ENCODE measurements around the gene KCNK5. TPM values are rescaled to one million over a fixed set of nuclear protein-coding genes. Genes with fewer than 3 reads are reported as not detected.

Gene KCNK5
- total and polyA plus RNA-seq, 7 experiments from 2014 or later: 0.20 to 9.6 (median 0.29) TPM; not detected in 3

DNA sequence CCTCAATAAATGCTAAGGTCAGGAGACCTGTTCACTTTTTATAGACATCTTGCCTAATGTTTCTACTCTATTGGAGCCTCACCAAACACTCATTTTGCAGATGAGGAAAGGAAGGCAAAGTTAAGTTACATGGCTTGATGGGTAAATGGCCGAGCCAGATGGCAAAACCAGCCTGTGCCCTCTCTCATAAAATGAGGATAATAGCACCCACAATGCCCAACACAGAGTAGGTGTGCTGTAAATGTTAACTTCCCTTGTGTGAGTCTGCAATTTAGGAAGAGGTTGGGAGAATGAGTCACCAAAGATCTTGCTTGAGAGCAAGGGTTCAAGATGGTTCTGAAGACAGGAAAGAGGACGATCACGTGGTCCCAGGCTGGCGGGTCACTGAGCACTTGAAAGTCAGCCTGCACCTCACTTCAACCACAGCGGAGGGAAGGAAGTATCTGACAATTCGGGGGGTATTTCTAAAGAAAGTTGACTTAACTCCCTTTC lies 3.3 kb downstream of the KCNK5 start:
- H3K4me3 ChIP-seq (ENCODE audit: low read length): peak overlapping the region; percentile 15
- POLR2A ChIA-PET: interaction anchor here (0.7 kb wide), 1 partner anchor 89 kb away, joined by 3 read pairs; no protein-coding TSS in a partner anchor
- no peak overlapping the region for H3K27ac ChIP-seq (ENCODE audit: low read depth, low read length)
- peaks cover 18 to 44% of the 10 kb centered on the region in 2 donors for H3K4me1 ChIP-seq (ENCODE audit: control insufficient read depth in 2 of 2, insufficient read depth in 2 of 2, low read length in 2 of 2)
- intact Hi-C loops (cut with micrococcal nuclease): loop anchor here (5.0 to 10.0 kb wide), 3 partner anchors 114 to 1849 kb away; partner anchors contain the start of genes GLO1 (in 1 of the 2), NFYA (in 1 of the 2) and OARD1 (in 1 of the 2)
- peak overlapping the region in 2 of 9 donors; percentile 12 to 91 for H3K27ac Mint-ChIP-seq
- H3K9me3 Mint-ChIP-seq: peaks cover 0 to 3% (median 0%) of the 10 kb centered on the region in 11 donors
- no peaks in the 10 kb centered on the region for H3K36me3 ChIP-seq (ENCODE audit: control insufficient read depth in 2 of 3, insufficient read depth in 3 of 3, low read length in 3 of 3)
- peaks cover 15 to 80% (median 33%) of the 10 kb centered on the region in 7 donors for H3K4me1 Mint-ChIP-seq
- ATAC-seq: peak; percentile 46
- H3K36me3 Mint-ChIP-seq: peaks cover 0 to 36% (median 0%) of the 10 kb centered on the region in 5 donors
- peak overlapping the region in 7 of 10 donors; percentile 1 to 86 (median 18) for H3K4me3 Mint-ChIP-seq
- no peaks in the 10 kb centered on the region for H3K27me3 ChIP-seq (ENCODE audit: control insufficient read depth in 2 of 2, insufficient read depth in 2 of 2, low read length in 2 of 2)
- H3K27me3 Mint-ChIP-seq: peaks cover 0 to 12% (median 0%) of the 10 kb centered on the region in 5 donors
- CTCF ChIA-PET: no interaction called here
- DNase-seq: peak in 1 of 9 donors; percentile 58
- no peaks in the 10 kb centered on the region for H3K9me3 ChIP-seq (ENCODE audit: control insufficient read depth in 2 of 3, low read length in 3 of 3)

DNA sequence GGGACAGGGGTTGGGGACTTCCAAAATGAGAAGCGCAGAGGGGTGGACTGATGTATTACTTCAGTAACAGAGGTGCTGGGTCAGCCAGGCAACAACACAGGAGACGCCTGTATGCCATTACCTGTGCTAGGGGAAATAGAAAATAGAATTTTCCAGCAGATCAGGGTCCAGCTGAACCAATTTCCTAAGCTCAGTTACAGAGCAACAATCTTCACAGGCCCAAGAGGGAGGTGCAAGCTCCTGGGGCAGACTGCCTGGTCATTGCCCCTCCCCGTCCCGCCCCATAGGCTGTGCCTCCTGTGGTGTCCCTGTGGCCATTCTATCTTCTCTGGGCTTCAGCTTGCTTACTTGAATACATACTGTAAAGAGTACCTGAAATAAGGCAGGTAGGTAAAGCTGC lies 3.7 kb downstream of the KCNK5 start:
- H3K9me3 ChIP-seq (ENCODE audit: control insufficient read depth in 2 of 3, low read length in 3 of 3): no peaks in the 10 kb centered on the region
- H3K4me3 ChIP-seq (ENCODE audit: low read length): no peak overlapping the region
- Mint-ChIP-seq H3K4me3 (peak overlapping the region in 2 of 10 donors; percentile 1 to 86), H3K36me3 (peaks cover 0 to 36% (median 0%) of the 10 kb centered on the region in 5 donors), H3K9me3 (peaks cover 0 to 3% (median 0%) of the 10 kb centered on the region in 11 donors), H3K27ac (peak overlapping the region in 2 of 9 donors; percentile 12 to 91), H3K27me3 (peaks cover 0 to 12% (median 0%) of the 10 kb centered on the region in 5 donors), H3K4me1 (peaks cover 15 to 84% (median 33%) of the 10 kb centered on the region in 7 donors)
- POLR2A ChIA-PET: interaction anchor here (0.7 kb wide), 1 partner anchor 90 kb away, joined by 3 read pairs; no protein-coding TSS in a partner anchor
- H3K27ac ChIP-seq (ENCODE audit: low read depth, low read length): no peak overlapping the region
- no peaks in the 10 kb centered on the region for H3K36me3 ChIP-seq (ENCODE audit: control insufficient read depth in 2 of 3, insufficient read depth in 3 of 3, low read length in 3 of 3)
- CTCF ChIA-PET: no interaction called here
- no peak for DNase-seq
- ATAC-seq: no peak
- no peaks in the 10 kb centered on the region for H3K27me3 ChIP-seq (ENCODE audit: control insufficient read depth in 2 of 2, insufficient read depth in 2 of 2, low read length in 2 of 2)
- intact Hi-C loops (cut with micrococcal nuclease): loop anchor here (5.0 to 10.0 kb wide), 3 partner anchors 113 to 1849 kb away; partner anchors contain the start of genes GLO1 (in 1 of the 2), NFYA (in 1 of the 2) and OARD1 (in 1 of the 2)
- H3K4me1 ChIP-seq (ENCODE audit: control insufficient read depth in 2 of 2, insufficient read depth in 2 of 2, low read length in 2 of 2): peaks cover 18 to 44% of the 10 kb centered on the region in 2 donors

DNA sequence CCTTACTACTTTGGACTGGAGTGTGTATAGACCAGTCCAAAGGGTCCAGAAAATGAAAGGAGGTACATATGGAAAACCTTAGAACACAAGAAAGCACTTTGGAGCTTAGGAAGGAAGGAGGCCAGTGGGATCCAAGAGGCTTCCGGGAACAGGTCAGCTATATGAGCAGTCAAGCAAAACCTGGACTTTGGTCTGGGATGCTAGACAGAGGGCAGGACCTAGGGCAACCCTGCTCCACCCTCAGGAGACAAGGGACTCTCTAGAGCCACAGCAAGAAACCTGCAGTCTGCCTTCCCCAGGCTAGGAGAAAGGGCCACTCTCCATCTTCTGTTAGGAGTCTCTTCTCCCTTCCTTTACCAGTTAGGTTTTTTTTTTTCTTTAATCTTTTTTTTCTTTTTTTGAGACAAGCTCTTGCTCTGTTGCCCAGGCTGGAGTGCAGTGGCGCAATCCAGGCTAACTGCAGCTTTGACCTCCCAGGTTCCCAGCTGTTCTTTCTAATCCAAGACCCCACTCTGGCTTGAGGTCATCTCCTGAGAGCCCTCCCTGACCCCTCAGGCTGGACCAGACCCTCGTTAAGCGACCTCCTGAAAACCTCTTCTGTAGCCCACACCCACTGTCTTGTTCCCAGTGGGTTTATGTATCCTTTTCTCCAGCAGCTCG lies 4.6 kb downstream of the KCNK5 start:
- ChIA-PET CTCF (no interaction called here), POLR2A (no interaction called here)
- Histone ChIP-seq H3K27me3 (ENCODE audit: control insufficient read depth in 2 of 2, insufficient read depth in 2 of 2, low read length in 2 of 2) (no peaks in the 10 kb centered on the region), H3K4me1 (ENCODE audit: control insufficient read depth in 2 of 2, insufficient read depth in 2 of 2, low read length in 2 of 2) (peaks cover 15 to 40% of the 10 kb centered on the region in 2 donors), H3K27ac (ENCODE audit: low read depth, low read length) (no peak overlapping the region), H3K9me3 (ENCODE audit: control insufficient read depth in 2 of 3, low read length in 3 of 3) (no peaks in the 10 kb centered on the region), H3K4me3 (ENCODE audit: low read length) (no peak overlapping the region), H3K36me3 (ENCODE audit: control insufficient read depth in 2 of 3, insufficient read depth in 3 of 3, low read length in 3 of 3) (no peaks in the 10 kb centered on the region)
- Mint-ChIP-seq H3K27ac (peak overlapping the region in 1 of 9 donors; percentile 91), H3K4me3 (peak overlapping the region in 1 of 10 donors; percentile 66), H3K9me3 (peaks cover 0 to 3% (median 0%) of the 10 kb centered on the region in 11 donors), H3K27me3 (peaks cover 0 to 8% (median 0%) of the 10 kb centered on the region in 5 donors), H3K4me1 (peaks cover 9 to 91% (median 27%) of the 10 kb centered on the region in 7 donors), H3K36me3 (peaks cover 0 to 36% (median 0%) of the 10 kb centered on the region in 5 donors)
- ATAC-seq (no peak), DNase-seq (no peak)
- intact Hi-C loops (cut with micrococcal nuclease): loop anchor here (5.0 to 10.0 kb wide), 3 partner anchors 112 to 1850 kb away; partner anchors contain the start of genes GLO1 (in 1 of the 2), NFYA (in 1 of the 2) and OARD1 (in 1 of the 2)

DNA sequence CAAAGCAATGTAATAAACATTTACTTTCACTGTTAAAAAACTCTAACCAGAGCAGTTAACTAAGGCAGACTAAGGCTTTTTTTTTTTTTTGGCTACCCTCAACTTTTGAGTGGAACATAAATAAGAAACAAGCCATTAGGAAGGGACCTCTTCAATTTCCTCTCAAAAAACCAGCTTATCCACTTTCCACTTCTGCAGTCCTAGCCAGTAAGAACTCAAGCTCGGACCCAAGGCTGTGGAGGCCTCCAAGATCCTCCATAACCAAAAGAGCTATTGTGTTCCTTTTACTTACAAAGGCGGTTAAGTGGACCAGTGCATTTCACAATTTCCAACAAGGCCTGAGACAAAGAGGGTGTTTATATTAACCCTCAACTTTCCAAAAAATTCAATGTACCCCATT lies 5.3 kb downstream of the KCNK5 start:
- no peaks in the 10 kb centered on the region for H3K36me3 ChIP-seq (ENCODE audit: control insufficient read depth in 2 of 3, insufficient read depth in 3 of 3, low read length in 3 of 3)
- H3K27me3 Mint-ChIP-seq: peaks cover 0 to 8% (median 0%) of the 10 kb centered on the region in 5 donors
- H3K4me3 Mint-ChIP-seq: peak overlapping the region in 1 of 10 donors; percentile 66
- H3K4me3 ChIP-seq (ENCODE audit: low read length): no peak overlapping the region
- CTCF ChIA-PET: no interaction called here
- peaks cover 0 to 3% (median 0%) of the 10 kb centered on the region in 11 donors for H3K9me3 Mint-ChIP-seq
- no peak overlapping the region for H3K27ac ChIP-seq (ENCODE audit: low read depth, low read length)
- intact Hi-C loops (cut with micrococcal nuclease): loop anchor here in 1 of 2 donors (10.0 kb wide), 1 partner anchor 1851 kb away; the partner anchor contains the start of genes NFYA and OARD1
- H3K4me1 Mint-ChIP-seq: peaks cover 8 to 95% (median 26%) of the 10 kb centered on the region in 7 donors
- H3K36me3 Mint-ChIP-seq: peaks cover 0 to 36% (median 0%) of the 10 kb centered on the region in 5 donors
- H3K4me1 ChIP-seq (ENCODE audit: control insufficient read depth in 2 of 2, insufficient read depth in 2 of 2, low read length in 2 of 2): peaks cover 13 to 38% of the 10 kb centered on the region in 2 donors
- DNase-seq: no peak
- H3K27me3 ChIP-seq (ENCODE audit: control insufficient read depth in 2 of 2, insufficient read depth in 2 of 2, low read length in 2 of 2): no peaks in the 10 kb centered on the region
- POLR2A ChIA-PET: no interaction called here
- no peak for ATAC-seq
- H3K27ac Mint-ChIP-seq: peak overlapping the region in 1 of 9 donors; percentile 91
- no peaks in the 10 kb centered on the region for H3K9me3 ChIP-seq (ENCODE audit: control insufficient read depth in 2 of 3, low read length in 3 of 3)

DNA sequence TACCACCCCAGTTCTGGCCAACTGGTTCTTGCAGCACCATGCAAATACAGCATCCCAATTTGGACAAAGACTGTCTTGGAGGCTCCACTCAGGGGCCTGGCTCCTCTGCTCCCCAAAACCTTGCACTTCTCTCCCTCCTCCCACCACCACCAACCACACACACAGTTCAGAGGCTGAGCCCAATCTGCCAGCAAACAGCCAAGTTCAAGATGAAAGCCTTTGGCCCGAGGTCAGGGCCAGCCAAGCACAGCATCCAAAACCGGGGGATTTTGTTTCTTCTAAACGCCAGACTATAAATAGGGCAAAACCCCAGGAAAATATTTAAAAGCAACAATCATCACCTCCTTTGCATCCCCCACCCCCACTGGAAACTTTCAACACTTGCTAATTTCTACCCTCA lies 5.7 kb downstream of the KCNK5 start:
- Histone ChIP-seq H3K27ac (ENCODE audit: low read depth, low read length) (no peak overlapping the region), H3K4me1 (ENCODE audit: control insufficient read depth in 2 of 2, insufficient read depth in 2 of 2, low read length in 2 of 2) (peaks cover 13 to 35% of the 10 kb centered on the region in 2 donors), H3K36me3 (ENCODE audit: control insufficient read depth in 2 of 3, insufficient read depth in 3 of 3, low read length in 3 of 3) (no peaks in the 10 kb centered on the region), H3K4me3 (ENCODE audit: low read length) (no peak overlapping the region), H3K9me3 (ENCODE audit: control insufficient read depth in 2 of 3, low read length in 3 of 3) (no peaks in the 10 kb centered on the region), H3K27me3 (ENCODE audit: control insufficient read depth in 2 of 2, insufficient read depth in 2 of 2, low read length in 2 of 2) (no peaks in the 10 kb centered on the region)
- ATAC-seq (no peak), DNase-seq (no peak)
- Mint-ChIP-seq H3K4me3 (peak overlapping the region in 1 of 10 donors; percentile 66), H3K9me3 (peaks cover 0 to 3% (median 0%) of the 10 kb centered on the region in 11 donors), H3K4me1 (peaks cover 8 to 95% (median 27%) of the 10 kb centered on the region in 7 donors), H3K27ac (peak overlapping the region in 1 of 9 donors; percentile 91), H3K27me3 (peaks cover 0 to 8% (median 0%) of the 10 kb centered on the region in 5 donors), H3K36me3 (peaks cover 0 to 36% (median 0%) of the 10 kb centered on the region in 5 donors)
- CTCF ChIA-PET: no interaction called here
- POLR2A ChIA-PET: no interaction called here
- intact Hi-C loops (cut with micrococcal nuclease): loop anchor here in 1 of 2 donors (10.0 kb wide), 1 partner anchor 1851 kb away; the partner anchor contains the start of genes NFYA and OARD1

DNA sequence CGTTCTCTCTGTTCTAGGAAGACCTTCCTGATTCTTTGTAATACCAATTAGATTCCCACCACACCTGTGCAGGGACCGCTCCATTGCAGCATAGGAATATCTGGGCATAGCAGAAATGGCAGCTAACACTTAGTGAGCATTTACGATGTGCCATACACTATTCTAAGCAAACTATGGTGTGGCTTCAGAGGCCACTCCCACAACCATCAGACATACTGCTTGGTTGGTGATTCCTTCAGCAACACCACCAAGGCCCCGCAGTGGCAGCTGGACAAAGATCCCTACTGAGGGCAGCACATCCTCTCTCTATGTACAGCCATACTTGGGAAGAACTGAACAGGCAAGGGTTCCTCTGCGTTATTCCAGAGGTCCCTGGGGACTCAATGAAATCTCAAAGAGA lies 6.2 kb downstream of the KCNK5 start:
- ATAC-seq (no peak), DNase-seq (no peak)
- H3K9me3 ChIP-seq (ENCODE audit: control insufficient read depth in 2 of 3, low read length in 3 of 3): no peaks in the 10 kb centered on the region
- peaks cover 0 to 8% (median 0%) of the 10 kb centered on the region in 5 donors for H3K27me3 Mint-ChIP-seq
- no peaks in the 10 kb centered on the region for H3K27me3 ChIP-seq (ENCODE audit: control insufficient read depth in 2 of 2, insufficient read depth in 2 of 2, low read length in 2 of 2)
- ChIA-PET CTCF (no interaction called here), POLR2A (no interaction called here)
- peaks cover 13 to 33% of the 10 kb centered on the region in 2 donors for H3K4me1 ChIP-seq (ENCODE audit: control insufficient read depth in 2 of 2, insufficient read depth in 2 of 2, low read length in 2 of 2)
- intact Hi-C loops (cut with micrococcal nuclease): loop anchor here in 1 of 2 donors (10.0 kb wide), 1 partner anchor 1852 kb away; the partner anchor contains the start of genes NFYA and OARD1
- H3K4me3 Mint-ChIP-seq: no peak overlapping the region
- no peak overlapping the region for H3K27ac Mint-ChIP-seq
- H3K36me3 ChIP-seq (ENCODE audit: control insufficient read depth in 2 of 3, insufficient read depth in 3 of 3, low read length in 3 of 3): no peaks in the 10 kb centered on the region
- H3K4me3 ChIP-seq (ENCODE audit: low read length): no peak overlapping the region
- H3K27ac ChIP-seq (ENCODE audit: low read depth, low read length): no peak overlapping the region
- peaks cover 8 to 95% (median 26%) of the 10 kb centered on the region in 7 donors for H3K4me1 Mint-ChIP-seq
- peaks cover 0 to 3% (median 0%) of the 10 kb centered on the region in 11 donors for H3K9me3 Mint-ChIP-seq
- peaks cover 0 to 36% (median 0%) of the 10 kb centered on the region in 5 donors for H3K36me3 Mint-ChIP-seq
